HG03139 (cell line): ENCODE measurements around the gene CDC45.

ENCODE experiments used
- ATAC-seq: cut with Tn5 transposase; IDR thresholded peaks from one replicate; pipeline ENCODE4 v1.9.1; 2021; ENCODE audit not compliant: unreplicated experiment

The CDC45 gene

GRCh38 chr22:19447330-19448075 lies 32.2 kb upstream of the CDC45 start, which contains the start of gene C22orf39:
Gene C22orf39 (minus strand): TSS chr22:19447711. CDS start chr22:19447688, 23 bp downstream.
- ATAC-seq, result peak; percentile 78

DNA sequence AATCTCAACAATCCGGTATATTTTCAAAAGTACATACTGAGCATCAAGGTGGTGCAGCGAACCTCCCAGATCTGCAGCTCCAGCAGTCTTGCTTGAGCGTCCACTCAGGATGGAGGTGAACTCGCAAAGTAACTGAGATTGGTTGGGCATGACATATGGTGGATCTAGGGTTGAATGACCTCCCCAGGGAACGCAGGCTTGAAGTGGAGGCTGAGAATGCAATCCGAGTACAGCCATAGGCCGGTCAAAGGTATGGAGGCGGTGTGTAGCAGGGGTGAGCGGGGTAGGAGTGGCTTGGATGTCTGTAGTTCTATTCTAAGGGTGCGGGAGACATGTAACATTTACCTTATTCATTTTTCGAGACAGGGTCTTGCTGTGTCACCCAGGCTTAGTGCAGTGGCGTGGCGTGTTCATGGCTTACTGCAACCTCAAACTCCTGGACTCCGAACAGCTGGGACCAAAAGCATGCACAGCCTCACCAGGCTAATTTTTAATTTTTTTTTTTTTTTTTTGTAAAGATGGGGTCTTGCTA lies 31.6 kb upstream of the CDC45 start:
- peak; percentile 42 for ATAC-seq

GRCh38 chr22:19448739-19449421 lies 30.8 kb upstream of the CDC45 start:
- no peak for ATAC-seq

- no peak for ATAC-seq
Measured at GRCh38 chr22:19449422-19449767, 30.3 kb upstream of the CDC45 start.

GRCh38 chr22:19450363-19451175 lies 29.2 kb upstream of the CDC45 start:
- no peak for ATAC-seq

DNA sequence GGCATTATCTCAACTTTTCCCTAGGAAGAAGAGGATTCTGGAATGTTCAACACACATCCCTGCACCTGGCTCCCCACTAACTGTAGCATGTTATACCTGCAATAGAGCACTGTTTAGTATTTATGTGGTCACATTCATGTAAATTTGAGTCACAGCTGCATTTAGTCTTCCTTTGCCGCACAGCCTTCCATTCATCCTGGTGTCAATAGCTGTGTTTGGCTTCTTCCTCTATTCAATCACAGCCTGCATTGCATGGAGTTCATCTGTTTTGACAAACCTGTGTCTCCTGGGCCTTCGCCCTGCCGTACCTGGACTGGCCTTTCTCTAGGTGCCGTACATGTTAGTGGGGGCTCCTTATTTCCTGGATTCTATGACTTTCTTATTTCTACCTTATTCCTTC lies 28.1 kb upstream of the CDC45 start:
- no peak for ATAC-seq

- ATAC-seq, result no peak
Measured at GRCh38 chr22:19453718-19454117, 26.0 kb upstream of the CDC45 start.

DNA sequence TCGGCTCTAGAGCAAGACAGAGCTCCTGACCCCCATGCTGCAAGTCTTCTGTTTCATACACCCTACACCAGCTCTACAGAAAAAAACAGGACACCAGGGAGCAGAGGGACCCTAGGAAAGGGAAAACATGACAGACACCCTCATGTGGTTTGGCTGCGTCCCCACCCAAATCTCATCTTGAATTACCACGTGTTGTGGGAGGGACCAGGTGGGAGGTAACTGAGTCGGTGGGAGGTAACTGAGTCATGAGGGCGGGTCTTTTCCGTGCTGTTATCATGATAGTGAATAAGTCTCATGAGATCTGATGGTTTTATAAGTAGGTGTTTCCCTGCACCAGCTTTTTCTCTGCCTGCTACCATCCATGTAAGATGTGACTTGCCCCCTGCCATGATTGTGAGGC lies 25.6 kb upstream of the CDC45 start:
- no peak for ATAC-seq

DNA sequence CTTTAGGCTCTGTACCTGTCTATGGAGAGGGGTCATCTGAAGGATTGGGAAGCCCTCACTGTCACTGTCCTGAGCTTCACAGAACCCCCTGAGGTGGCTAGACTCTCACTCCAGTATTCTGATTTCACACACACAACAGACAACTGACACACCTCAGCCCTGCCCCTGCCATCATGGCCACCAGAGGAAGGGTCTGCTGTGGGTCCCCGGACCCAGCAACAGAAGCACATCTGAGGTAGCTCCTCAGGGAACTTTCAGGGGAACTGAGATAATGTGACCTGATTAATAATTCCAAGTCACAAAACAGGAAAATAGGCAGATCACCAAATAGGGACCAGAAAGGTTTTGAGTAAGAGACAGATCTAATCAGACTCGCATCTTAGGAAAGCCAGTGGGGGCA lies 24.7 kb upstream of the CDC45 start:
- ATAC-seq, result no peak

- ATAC-seq, result no peak
Measured at GRCh38 chr22:19455585-19456370, 23.9 kb upstream of the CDC45 start.

GRCh38 chr22:19456541-19456940 lies 23.2 kb upstream of the CDC45 start:
- ATAC-seq, result no peak

DNA sequence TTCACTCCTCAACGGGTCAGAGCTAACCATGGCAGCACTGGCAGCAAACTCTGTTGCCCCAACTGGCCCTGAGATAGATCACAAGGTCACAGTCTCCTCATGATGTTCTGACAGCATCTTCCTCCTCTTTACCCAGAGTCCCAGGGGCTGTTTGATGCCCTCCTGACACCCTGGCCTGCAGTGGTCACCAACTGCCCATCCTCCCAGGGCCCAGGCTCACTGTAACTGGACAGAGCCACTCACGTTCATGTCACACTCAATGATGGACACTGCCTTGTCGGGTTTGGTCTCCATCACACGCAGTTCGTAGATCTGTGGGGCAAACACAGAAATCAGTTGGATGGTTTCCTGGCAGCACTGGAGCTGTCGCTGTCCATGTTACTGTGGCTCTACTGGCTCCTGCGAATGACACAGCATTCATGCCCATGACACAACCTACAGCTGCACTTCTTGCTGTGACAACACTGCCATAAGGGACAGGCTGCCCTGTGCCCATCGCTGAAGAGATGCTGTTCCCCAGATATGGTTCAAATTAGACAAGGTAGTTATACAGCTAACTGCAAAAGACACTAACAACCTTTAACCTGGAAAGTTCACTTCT lies 21.8 kb upstream of the CDC45 start:
- ATAC-seq, result no peak

- ATAC-seq, result no peak
Measured at GRCh38 chr22:19460036-19460435, 19.7 kb upstream of the CDC45 start.

DNA sequence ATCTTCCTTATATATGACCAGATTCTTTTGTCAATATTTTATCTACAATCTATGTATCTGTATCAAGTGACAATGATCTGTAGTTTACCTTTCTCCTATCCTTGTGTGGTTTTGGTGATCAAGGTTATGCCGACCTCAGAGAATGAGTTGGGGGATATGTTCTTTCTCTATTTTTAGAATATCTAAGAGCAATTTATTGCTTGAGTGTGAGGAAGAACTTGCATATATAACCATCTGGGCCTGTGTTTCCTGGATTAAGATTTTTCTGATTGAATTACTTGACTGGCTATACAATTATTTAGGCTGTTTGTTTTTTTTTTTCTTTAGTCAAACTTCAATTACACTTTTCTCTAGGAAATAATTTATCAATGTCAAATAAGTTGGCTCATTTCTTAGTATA lies 18.2 kb upstream of the CDC45 start:
- ATAC-seq, result no peak

DNA sequence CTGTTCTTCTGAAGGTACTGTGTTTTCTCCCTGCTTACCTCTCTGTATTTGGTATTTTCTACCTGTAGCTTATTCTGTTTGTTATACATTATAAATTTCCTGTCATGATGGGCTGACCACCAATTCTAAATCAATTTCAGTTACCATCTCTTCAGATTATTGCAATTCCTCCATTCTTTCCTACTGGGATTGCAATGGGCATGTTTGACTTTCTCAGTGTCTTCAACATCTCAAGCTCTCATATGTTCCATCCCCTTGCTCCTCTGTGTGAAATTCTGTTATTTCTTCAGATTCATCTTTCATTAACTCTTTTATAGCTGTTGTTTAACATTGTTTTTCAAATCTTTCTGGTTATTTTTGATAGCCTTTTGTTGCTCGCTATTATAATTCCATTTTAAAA lies 16.7 kb upstream of the CDC45 start:
- no peak for ATAC-seq

DNA sequence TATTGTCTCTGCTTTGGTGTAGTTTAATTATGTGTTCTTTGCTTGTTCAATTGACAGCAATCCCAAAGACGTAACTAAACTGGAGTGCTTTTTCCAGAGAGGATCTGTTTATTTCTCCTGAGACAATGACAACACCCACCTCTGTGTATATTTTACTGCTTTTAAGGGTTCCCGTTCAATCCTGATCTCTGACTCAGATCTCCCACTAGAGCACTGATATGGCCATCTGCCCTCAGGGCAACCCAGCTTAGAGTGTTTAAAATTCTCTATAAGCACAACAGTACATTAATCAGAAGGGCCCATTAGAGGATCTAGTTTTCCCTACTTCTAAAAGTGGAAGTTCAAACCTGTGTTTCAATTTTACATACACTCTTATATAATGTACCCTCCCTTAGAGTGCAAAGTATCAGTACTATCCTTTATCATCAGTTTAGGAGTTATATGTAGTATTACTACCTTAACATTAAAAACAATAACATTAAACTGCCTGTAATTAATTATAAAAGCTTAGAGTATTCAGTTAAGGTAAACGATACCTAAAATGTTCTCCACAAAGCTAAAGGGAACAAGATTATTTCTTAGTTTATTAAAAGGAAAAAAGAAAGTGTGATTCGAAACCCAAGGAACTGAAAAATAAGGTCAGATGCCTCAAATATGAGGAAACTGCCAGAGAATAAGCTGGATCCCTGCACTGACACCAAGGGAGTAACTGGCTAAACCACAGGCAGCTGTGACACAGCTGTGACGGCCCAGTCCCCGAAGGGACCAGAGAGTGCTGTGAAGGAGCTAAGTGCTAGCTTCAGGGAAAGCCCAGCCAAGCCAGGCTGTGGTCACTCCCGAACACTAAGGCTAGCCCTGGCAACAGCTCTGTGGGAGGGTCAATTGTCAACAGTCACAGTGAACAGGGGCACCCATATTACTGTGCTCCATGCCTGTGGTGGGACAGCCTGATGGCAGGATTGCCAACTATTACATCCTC lies 15.9 kb upstream of the CDC45 start:
- ATAC-seq, result no peak

- ATAC-seq, result no peak
Measured at GRCh38 chr22:19464546-19464945, 15.2 kb upstream of the CDC45 start.

DNA sequence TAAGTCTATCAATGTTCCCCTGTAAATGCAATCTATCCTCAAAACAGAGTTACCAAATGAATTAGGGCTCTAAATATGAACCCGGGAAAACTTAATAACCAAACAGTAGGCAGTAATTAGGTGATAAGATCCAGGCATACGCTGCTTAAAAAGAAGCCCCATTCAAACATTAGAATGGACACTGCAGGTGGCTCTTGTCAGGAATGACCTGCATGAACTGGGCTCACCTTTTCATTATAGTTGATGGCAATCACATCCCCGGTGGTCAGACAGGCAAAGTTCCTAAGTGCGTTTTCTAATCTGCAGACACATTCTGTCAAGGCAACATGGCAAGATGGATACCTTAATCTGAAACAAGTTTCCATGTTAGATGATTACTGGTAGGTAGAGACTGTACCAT lies 14.7 kb upstream of the CDC45 start:
- no peak for ATAC-seq

GRCh38 chr22:19466126-19466716 lies 13.5 kb upstream of the CDC45 start:
- no peak for ATAC-seq
